HL-60 (cell line): ENCODE data around the gene ZNF460.

Source experiments
- DNase-seq, 2 experiments: peaks; one replicate each; pipeline ENCODE4 v3.0.0-alpha.2; 2010 to 2020; ENCODE audit warnings: low read depth in 1 of 2, low spot score in 1 of 2
- H3K27ac ChIP-seq: fragments of 250-450 bp; sonication (Bioruptor Pico); replicated peaks from 2 replicates; pipeline ENCODE4 v1.5.1; 2020; ENCODE audit warnings: mild to moderate bottlenecking, moderate library complexity
- H3K27me3 ChIP-seq: fragments of 250-450 bp; sonication (Bioruptor Pico); 2 replicates; pipeline ENCODE4 v1.5.1; 2021; ENCODE audit warnings: mild to moderate bottlenecking, moderate library complexity; ENCODE audit not compliant: insufficient read depth, poor library complexity, severe bottlenecking
- H3K4me3 ChIP-seq: replicated peaks from 2 replicates; pipeline ENCODE4 v1.5.1; 2011; ENCODE audit warnings: mild to moderate bottlenecking, control low read depth, low read length; ENCODE audit not compliant: insufficient read depth
- GABPA ChIP-seq: IDR thresholded peaks from 2 replicates; pipeline ENCODE4 v1.6.1; 2012; ENCODE audit warnings: low read depth
- POLR2AphosphoS5 ChIP-seq: IDR thresholded peaks from 2 replicates; pipeline ENCODE4 v1.6.1; 2012; ENCODE audit warnings: low read depth
- REST ChIP-seq: IDR thresholded peaks from 2 replicates; pipeline ENCODE4 v1.6.1; 2012; ENCODE audit warnings: low read depth; ENCODE audit not compliant: insufficient replicate concordance
- SPI1 ChIP-seq: IDR thresholded peaks from 2 replicates; pipeline ENCODE4 v1.6.1; 2012; ENCODE audit warnings: low read depth, mild to moderate bottlenecking, borderline replicate concordance
- TF ChIP-seq, protein P1 (sequence below): IDR thresholded peaks from one replicate; pipeline ENCODE4 v1.5.1; 2011; ENCODE audit warnings: low read length, control low read depth, inconsistent platforms; ENCODE audit not compliant: insufficient read depth

Gene ZNF460

DNA sequence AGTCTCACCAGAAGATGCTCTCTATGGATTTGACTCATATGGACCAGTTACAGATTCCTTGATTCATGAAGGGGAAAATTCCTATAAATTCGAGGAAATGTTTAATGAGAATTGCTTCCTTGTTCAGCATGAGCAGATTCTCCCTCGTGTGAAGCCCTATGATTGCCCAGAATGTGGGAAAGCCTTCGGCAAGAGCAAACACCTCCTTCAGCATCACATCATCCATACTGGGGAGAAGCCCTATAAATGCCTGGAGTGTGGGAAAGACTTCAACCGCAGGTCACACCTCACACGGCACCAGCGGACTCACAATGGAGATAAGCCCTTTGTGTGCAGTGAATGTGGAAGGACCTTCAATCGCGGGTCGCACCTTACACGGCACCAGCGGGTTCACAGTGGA lies 10.7 kb downstream of the ZNF460 start:
- Histone ChIP-seq H3K4me3 (no peak overlapping the region), H3K27ac (no peak overlapping the region), H3K27me3 (no peaks in the 10 kb centered on the region)
- no peak for DNase-seq
- TF ChIP-seq, protein P1, sequence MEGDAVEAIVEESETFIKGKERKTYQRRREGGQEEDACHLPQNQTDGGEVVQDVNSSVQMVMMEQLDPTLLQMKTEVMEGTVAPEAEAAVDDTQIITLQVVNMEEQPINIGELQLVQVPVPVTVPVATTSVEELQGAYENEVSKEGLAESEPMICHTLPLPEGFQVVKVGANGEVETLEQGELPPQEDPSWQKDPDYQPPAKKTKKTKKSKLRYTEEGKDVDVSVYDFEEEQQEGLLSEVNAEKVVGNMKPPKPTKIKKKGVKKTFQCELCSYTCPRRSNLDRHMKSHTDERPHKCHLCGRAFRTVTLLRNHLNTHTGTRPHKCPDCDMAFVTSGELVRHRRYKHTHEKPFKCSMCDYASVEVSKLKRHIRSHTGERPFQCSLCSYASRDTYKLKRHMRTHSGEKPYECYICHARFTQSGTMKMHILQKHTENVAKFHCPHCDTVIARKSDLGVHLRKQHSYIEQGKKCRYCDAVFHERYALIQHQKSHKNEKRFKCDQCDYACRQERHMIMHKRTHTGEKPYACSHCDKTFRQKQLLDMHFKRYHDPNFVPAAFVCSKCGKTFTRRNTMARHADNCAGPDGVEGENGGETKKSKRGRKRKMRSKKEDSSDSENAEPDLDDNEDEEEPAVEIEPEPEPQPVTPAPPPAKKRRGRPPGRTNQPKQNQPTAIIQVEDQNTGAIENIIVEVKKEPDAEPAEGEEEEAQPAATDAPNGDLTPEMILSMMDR, result no peak
- TF ChIP-seq SPI1 (no peak), POLR2AphosphoS5 (no peak), GABPA (no peak), REST (no peak)

DNA sequence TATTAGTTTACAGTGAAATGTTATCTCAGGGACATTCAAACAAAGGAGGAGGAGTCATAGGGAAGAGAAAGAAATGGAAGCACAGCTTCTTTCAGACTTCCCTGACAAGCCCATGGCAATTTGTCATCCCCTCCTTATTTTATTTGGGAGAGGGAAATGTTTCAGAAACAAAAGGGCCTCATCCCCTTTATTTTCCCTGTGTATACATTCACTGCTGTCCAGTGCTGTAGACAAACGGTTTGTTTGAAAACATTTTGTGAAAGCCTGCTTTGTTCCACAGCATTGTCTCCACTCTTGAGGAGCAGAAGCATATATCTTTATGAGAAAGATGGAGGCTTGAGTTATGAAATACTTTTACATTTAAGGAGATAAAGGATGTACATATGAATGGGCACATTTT lies 12.3 kb downstream of the ZNF460 start:
- H3K27me3 ChIP-seq, result no peaks in the 10 kb centered on the region
- DNase-seq, result no peak
- H3K27ac ChIP-seq, result no peak overlapping the region
- no peak overlapping the region for H3K4me3 ChIP-seq
- no peak for TF ChIP-seq POLR2AphosphoS5
- no peak for TF ChIP-seq GABPA
- TF ChIP-seq SPI1, result no peak
- TF ChIP-seq, protein P1, result no peak

DNA sequence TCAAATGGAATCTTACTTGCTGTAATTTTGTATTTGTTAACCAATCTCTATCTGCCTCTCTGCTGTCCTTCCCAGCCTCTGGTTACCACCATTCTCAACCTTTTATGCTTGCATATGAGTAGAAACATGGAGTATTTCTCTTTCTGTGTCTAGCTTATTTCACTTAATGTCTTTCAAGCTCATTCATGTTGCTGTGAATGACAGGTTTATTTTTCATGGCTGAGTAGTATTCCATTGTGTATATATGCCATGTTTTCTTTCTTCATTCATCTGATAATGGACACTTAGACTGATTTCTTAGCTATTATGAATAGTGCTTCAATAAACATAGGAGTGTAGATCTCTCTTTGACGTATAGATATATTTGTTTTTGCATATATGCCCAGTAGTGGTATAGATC lies 13.4 kb downstream of the ZNF460 start:
- Histone ChIP-seq H3K27me3 (no peaks in the 10 kb centered on the region), H3K27ac (no peak overlapping the region), H3K4me3 (no peak overlapping the region)
- TF ChIP-seq REST, result no peak
- TF ChIP-seq GABPA, result no peak
- no peak for TF ChIP-seq SPI1
- no peak for TF ChIP-seq POLR2AphosphoS5
- TF ChIP-seq, protein P1, result no peak
- no peak for DNase-seq

- H3K27ac ChIP-seq, result no peak overlapping the region
- no peaks in the 10 kb centered on the region for H3K27me3 ChIP-seq
- TF ChIP-seq POLR2AphosphoS5 (no peak), GABPA (no peak), REST (no peak), SPI1 (no peak)
- TF ChIP-seq, protein P1, result no peak
- H3K4me3 ChIP-seq, result no peak overlapping the region
- DNase-seq, result peak in 1 of 2 experiments; percentile 17
Observed at GRCh38 chr19:57302020-57302465, 21.8 kb downstream of the ZNF460 start.
